ENCODE measurements around the gene TTLL10.

The TTLL10 gene

GRCh38 chr1:1179346-1179982 lies 5.8 kb downstream of the TTLL10 start:
- no peak for DNase-seq (ENCODE audit: low spot score)
- in situ Hi-C loops (cut with MboI; ENCODE audit: low sequenced_read_pairs, unreplicated experiment) = no loop called here
- no peak for TF ChIP-seq CTCF (IDR thresholded peaks at IDR 0.05; ENCODE audit: borderline replicate concordance, control extremely low read depth, extremely low read depth, insufficient read depth, missing control alignments)

- in situ Hi-C loops (cut with MboI; ENCODE audit: low sequenced_read_pairs, unreplicated experiment) = no loop called here
- no peak for TF ChIP-seq CTCF (IDR thresholded peaks at IDR 0.05; ENCODE audit: borderline replicate concordance, control extremely low read depth, extremely low read depth, insufficient read depth, missing control alignments)
- no peak for DNase-seq (ENCODE audit: low spot score)
Observed at GRCh38 chr1:1179983-1180861, 6.5 kb downstream of the TTLL10 start.

GRCh38 chr1:1181129-1181937 lies 7.7 kb downstream of the TTLL10 start:
- in situ Hi-C loops (cut with MboI; ENCODE audit: low sequenced_read_pairs, unreplicated experiment) = no loop called here
- no peak for DNase-seq (ENCODE audit: low spot score)
- TF ChIP-seq CTCF (IDR thresholded peaks at IDR 0.05; ENCODE audit: borderline replicate concordance, control extremely low read depth, extremely low read depth, insufficient read depth, missing control alignments) = no peak

- DNase-seq (ENCODE audit: low spot score) = no peak
- TF ChIP-seq CTCF (IDR thresholded peaks at IDR 0.05; ENCODE audit: borderline replicate concordance, control extremely low read depth, extremely low read depth, insufficient read depth, missing control alignments) = no peak
- in situ Hi-C loops (cut with MboI; ENCODE audit: low sequenced_read_pairs, unreplicated experiment) = no loop called here
Observed at GRCh38 chr1:1181938-1182410, 8.3 kb downstream of the TTLL10 start.

- no peak for DNase-seq (ENCODE audit: low spot score)
- no peak for TF ChIP-seq CTCF (IDR thresholded peaks at IDR 0.05; ENCODE audit: borderline replicate concordance, control extremely low read depth, extremely low read depth, insufficient read depth, missing control alignments)
- in situ Hi-C loops (cut with MboI; ENCODE audit: low sequenced_read_pairs, unreplicated experiment) = no loop called here
Observed at GRCh38 chr1:1182491-1183220, 9.0 kb downstream of the TTLL10 start.

All from GM13976 (cell line).